ENCODE results near the gene MOK.

- no peak for TF ChIP-seq CTCF (IDR thresholded peaks at IDR 0.05)
- no peak for TF ChIP-seq ZSCAN18 (CRISPR knock-in tag; IDR thresholded peaks at IDR 0.05)
- TF ChIP-seq USF1 (CRISPR knock-in tag; IDR thresholded peaks at IDR 0.05), result no peak
- no peak for TF ChIP-seq E2F4 (CRISPR knock-in tag; IDR thresholded peaks at IDR 0.05; ENCODE audit: borderline replicate concordance, low read depth)
- TF ChIP-seq ATF3 (CRISPR knock-in tag; conservative IDR thresholded peaks at IDR 0.05), result no peak
- no peak for TF ChIP-seq MYBL2 (CRISPR knock-in tag; IDR thresholded peaks at IDR 0.05)
- TF ChIP-seq JUN (CRISPR knock-in tag; IDR thresholded peaks at IDR 0.05), result no peak
- TF ChIP-seq HMGXB4 (CRISPR knock-in tag; IDR thresholded peaks at IDR 0.05), result no peak
- TF ChIP-seq ATF2 (CRISPR knock-in tag; IDR thresholded peaks at IDR 0.05; ENCODE audit: borderline replicate concordance, low read depth), result no peak
- TF ChIP-seq NFE2L1 (CRISPR knock-in tag; IDR thresholded peaks at IDR 0.05), result no peak
- no peak for TF ChIP-seq ZNF396 (CRISPR knock-in tag; IDR thresholded peaks at IDR 0.05; ENCODE audit: borderline replicate concordance)
- TF ChIP-seq ZNF138 (CRISPR knock-in tag; conservative IDR thresholded peaks at IDR 0.05), result no peak
Measured at GRCh38 chr14:102215576-102216250, 89.3 kb downstream of the MOK start.

Data from WTC11 (cell line).